ENCODE results near the gene TXNDC17. TPM values are rescaled to one million over a fixed set of nuclear protein-coding genes. Genes with fewer than 3 reads are reported as not detected.
"Not testable (repeated sequence)": the region's sequence is repeated elsewhere in the genome, so short reads cannot be mapped to it uniquely, and the experiment has no call there.

The TXNDC17 gene
- total RNA-seq = 59.2 TPM

DNA sequence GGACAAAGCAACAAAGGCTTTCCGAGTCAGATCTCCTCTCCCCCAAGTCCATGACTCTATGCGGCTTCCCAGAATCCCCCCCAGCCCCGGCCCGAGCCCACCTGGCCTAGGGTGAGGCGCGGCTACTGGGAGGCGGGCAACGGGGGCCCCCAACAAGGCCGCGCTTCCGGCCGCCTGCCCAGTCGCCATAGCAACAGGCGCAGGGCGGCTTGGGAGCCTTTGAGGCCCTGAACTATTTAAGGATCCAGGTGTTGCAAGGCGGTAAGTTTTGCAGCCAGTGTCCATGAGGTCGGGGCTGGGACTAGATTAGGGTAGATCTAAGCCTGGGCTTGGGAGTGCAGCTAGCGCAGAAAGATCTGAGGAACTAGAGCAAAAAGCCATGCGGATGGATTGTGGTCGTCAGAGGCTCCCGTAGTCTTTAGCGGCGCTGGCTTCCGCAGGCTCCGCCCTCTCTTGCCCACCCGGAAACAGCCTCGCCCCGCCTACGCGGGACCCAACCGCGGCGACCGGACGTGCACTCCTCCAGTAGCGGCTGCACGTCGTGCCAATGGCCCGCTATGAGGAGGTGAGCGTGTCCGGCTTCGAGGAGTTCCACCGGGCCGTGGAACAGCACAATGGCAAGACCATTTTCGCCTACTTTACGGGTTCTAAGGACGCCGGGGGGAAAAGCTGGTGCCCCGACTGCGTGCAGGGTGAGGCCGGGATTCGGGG is at the start of gene TXNDC17, which contains the start of gene KIAA0753:
TSS of gene TXNDC17 (plus strand) at position 525 of the 711 bp plus-strand sequence. CDS start at position 548, 23 bp downstream.
TSS of gene KIAA0753 (minus strand) at position 176 of the 711 bp plus-strand sequence. CDS start 5,608 bp downstream, outside the sequence.
- ATAC-seq = peak; percentile 93
- DNase-seq (ENCODE audit: low spot score) = peak; percentile 93

DNA sequence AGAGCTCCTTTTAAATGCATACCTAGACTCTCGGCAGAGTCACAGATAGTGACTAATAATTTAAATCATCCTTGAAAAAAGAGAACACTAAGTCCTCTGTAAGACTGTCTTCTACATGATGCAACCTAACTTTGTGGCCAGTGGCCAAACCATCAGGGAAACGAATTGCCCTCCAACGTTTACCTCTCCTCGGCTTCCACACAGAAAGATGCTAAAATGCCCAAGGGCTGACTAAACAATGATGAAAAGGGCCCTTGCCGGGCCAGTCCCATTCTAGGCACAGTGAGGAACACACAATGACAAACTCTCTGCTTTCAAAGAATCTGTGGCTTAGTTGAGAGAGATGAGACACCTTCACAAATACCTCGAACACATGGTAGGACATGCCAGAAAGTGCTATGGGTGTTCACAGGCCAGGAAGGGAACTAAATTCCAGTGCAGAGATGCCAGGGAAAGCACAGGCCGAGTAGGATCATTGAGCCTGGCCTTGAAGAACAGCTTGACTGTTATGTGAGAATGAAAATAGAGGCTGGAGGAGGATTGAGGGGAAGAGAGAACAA is 49.2 kb upstream of the TXNDC17 start:
- no peak for ATAC-seq

DNA sequence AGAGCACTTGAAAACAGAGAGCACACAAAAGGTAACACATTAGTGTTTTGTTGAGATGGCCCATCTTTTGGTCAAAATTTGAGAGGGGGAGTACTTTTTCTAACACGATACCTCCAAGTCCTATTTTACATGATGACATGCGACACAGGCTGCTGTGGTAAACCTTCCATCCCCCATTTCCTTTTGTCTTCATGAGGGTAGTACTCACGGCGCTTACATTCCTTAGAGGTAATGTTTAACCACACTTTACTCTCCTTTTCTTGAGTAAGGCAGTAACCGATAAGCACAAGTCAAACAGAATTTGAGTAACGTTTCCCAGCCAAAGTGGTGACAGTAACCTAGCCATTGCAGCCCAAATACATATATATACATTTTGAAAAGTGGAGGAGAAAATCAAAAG is 48.7 kb upstream of the TXNDC17 start:
- DNase-seq (ENCODE audit: low spot score) = no peak

More for the DNA sequence above, 49.2 kb upstream of the TXNDC17 start:
- DNase-seq (ENCODE audit: low spot score) = no peak

DNA sequence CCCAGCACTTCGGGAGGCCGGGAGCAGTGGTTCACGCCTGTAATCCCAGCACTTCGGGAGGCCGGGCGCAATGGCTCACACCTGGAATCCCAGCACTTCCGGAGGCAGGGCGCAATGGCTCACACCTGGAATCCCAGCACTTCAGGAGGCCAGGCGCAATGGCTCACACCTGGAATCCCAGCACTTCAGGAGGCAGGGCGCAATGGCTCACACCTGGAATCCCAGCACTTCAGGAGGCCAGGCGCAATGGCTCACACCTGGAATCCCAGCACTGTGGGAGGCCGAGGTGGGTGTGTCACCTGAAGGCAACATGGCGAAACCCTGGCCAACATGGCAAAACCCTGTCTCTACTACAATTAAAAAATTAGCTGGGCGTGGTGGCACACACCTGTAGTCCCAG is 47.5 kb upstream of the TXNDC17 start:
- DNase-seq (ENCODE audit: low spot score); ATAC-seq: not testable (repeated sequence)

More for the DNA sequence above, 48.7 kb upstream of the TXNDC17 start:
- no peak for ATAC-seq

DNA sequence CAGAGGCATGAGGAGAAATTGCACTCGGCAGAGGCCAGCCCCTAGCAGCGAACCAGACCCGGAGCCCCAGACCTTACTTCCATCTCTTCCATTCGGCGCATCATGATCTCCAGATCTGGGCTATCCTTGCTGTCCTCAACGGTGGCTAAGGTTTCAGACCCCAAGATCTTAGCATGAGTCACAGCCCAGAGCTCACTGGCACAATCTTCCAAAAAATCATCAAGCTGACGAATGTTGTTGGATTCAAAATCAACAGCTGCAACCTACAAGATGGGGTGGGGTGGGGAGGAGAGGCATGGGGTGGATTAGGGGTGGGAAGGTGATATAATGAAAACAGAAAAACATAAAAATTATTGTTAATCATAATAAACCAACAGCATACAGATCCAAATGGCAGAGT is 44.8 kb upstream of the TXNDC17 start:
- no peak for ATAC-seq

DNA sequence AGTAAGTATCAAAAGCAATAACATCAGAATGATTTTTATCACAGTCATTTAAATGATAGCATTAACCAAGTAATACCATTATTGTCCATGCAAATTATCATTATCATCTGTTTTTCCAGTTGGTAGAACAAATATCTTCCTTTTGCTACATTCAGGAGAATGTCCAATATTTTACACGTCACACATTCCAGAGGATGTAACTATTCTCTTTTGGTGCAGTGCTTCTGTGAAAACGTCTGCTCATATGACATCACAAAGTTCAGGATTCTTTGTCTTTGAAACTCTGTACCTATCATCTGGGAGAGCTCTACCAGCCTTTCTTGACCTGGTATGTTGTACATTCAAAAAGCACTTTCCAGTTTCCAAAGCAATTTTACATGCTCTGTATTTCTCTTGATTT is 44.3 kb upstream of the TXNDC17 start:
- ATAC-seq (no peak), DNase-seq (ENCODE audit: low spot score) (no peak)

More for the DNA sequence above, 44.8 kb upstream of the TXNDC17 start:
- no peak for DNase-seq (ENCODE audit: low spot score)

DNA sequence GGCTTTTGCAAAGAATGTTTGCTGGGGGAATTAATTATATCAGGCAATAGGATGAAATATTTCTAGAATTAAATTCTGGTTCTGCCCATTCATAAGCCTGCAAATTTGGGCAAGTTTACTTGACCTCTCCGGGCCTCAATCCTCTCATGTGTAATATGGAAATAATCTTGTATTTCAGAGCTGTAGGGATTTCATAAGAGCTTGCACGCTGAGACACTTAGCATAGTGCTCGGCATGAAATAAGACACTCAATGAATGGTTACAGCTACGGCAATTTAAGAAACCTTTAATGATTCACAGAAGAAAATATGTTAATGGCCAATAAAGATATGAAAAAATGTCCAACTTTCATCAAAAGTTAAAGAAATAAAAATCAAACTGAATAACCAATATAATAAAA is 43.9 kb upstream of the TXNDC17 start:
- ATAC-seq (no peak), DNase-seq (ENCODE audit: low spot score) (no peak)

DNA sequence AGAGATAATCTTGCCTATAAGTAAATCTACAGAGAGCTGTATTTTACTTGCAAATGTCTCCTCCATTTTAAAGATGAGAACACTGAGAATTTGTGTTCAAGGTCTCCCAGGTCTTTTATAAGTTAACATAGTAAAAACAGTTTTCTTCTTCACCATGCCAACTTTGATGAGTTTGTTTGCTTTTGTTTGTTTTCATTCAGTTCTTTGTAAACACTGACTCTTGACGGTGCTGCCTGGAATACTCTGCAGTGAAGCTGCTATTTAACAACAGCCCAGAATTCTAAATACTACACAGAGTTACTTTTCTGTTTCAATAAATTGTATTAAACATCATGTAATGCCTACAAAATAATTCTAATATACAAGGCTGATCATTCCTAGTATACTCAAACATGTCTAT is 43.1 kb upstream of the TXNDC17 start:
- ATAC-seq = no peak
- DNase-seq (ENCODE audit: low spot score) = no peak

DNA sequence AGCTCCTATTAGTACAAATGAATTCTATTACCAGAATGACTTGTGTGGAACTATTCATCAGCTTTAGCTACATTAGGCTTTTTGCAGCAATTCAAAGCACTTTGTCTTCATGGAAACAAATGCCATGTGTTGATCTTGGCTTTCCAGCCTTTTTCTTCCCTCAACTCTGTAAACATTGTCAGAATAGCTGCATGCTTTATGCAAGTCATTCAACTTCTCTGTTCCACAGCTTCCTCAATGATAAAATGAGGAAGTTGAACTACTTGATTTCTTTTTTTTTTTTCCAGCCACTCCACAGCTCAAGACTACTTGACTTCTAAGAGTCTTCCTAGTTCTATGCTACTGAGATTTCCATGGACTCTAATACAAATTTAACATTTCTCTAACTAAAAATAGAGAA is 41.5 kb upstream of the TXNDC17 start:
- ATAC-seq (peak; percentile 36), DNase-seq (ENCODE audit: low spot score) (no peak)

DNA sequence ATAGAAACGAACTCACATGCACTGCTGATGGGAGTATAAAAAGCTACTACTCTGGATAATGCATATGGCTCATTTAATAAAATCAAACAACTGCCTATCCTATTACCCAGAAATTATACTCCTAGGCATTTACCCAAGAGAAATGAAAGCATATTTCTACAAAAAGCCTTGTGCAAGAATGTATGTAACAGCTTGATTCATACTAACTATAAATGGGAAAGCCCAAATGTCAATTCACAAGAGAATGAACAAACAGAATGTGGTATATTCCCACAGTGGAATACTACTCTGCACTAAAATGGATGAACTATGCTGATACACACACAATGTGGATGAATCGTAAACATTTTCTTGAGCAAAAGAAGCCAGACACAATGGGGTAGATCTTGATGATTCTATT is 38.7 kb upstream of the TXNDC17 start:
- no peak for DNase-seq (ENCODE audit: low spot score)
- no peak for ATAC-seq

DNA sequence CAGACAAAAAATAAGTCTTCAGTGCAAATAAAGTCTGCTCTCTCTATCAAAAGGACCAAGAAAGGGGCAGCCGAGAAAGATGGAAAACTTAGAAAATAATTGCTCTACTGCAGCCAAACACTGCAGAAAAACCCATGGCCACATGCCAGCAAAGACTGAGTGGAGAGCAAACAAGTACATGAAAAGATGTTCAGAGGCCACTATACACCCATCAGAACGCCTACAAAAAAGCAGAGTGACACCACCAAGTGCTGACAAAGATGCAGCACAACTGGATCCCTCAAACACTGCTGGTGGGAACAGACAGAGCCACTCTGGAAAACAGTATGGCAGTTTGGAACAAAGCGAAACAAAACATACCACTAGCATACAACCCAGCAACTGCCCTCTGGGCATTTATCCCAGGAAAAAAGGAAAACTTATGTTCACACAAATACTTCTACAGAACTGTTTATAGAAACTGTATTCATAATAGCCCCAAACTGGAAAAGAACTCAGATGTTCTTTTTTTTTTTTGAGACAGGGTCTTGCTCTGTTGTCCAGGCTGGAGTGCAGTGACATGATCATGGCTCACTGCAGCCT is 37.0 kb upstream of the TXNDC17 start:
- DNase-seq (ENCODE audit: low spot score) (no peak), ATAC-seq (no peak)

DNA sequence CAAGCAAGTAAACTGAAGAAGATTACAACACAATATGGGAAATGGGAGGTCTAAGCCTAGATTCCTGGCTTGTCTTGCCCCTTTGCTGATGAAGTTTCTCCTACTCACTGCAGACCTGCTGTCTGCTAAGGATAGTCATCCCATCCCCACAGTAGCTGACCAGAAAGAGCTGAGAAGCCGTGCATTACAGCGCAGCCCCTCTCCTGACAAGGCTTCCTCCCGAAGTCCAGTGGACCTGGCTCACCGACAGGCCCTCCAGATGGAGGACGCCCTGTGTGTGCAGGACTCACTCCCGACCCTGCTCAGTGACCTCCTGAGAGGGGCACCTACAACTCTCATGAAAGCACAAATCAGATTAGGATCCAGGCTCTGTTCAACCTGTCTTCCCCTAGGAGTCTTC is 35.7 kb upstream of the TXNDC17 start:
- no peak for ATAC-seq
- DNase-seq (ENCODE audit: low spot score) = no peak

DNA sequence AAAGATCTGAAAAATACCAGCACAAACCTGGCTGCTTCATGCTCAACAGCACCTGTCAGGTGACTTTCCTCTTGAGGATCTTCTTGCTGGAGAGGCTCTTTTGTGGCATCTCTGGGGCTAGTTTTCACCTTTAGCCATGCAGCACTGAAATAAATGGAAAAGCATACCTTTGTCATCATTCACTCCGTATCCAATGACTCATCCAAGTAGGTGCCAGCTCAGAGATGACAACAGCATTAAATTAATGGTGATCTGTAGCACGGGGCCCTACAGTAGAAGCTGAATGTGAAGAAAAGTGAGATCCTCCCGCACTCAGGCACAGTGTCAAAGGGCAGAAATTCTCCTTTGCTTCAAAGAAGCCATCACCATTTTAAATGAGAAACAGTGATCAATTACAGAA is 32.5 kb upstream of the TXNDC17 start:
- ATAC-seq (no peak), DNase-seq (ENCODE audit: low spot score) (no peak)

DNA sequence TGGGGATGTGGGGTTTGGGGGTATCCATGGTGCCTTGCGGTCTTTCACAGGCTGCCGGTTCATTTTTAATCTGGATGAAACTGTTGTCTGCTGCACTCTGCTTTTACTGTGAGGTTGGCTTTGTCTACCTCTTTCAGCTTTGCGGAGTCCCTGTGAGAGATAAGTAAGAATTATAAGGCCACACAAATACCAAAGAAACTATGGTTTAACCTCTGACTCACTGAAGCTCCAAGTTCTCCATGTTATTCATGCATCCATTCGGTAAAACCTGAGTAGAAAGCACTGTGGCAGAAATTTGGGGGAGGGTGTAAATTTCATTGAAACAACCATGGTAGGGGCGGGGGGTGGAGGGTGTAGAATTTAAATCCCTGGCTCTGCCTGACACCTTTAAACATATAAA is 30.8 kb upstream of the TXNDC17 start:
- ATAC-seq (no peak), DNase-seq (ENCODE audit: low spot score) (no peak)

DNA sequence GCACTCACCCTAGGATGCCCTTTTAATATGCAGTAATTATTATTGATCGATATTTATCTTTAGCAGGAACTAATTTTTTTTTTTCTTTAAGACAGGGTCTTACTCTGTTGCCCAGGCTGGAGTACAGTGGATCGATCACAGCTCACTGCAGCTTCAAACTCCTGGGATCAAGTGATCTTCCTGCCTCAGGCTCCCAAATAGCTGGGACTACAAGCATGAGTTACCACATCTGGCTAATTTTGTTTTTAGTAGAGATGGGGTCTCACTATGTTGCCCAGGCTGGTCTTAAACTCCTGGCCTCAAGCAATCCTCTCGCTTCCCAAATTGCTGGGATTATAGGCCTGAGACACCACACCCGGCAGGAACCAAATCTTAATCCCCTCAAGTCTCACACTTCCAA is 29.6 kb upstream of the TXNDC17 start:
- no peak for ATAC-seq
- no peak for DNase-seq (ENCODE audit: low spot score)

DNA sequence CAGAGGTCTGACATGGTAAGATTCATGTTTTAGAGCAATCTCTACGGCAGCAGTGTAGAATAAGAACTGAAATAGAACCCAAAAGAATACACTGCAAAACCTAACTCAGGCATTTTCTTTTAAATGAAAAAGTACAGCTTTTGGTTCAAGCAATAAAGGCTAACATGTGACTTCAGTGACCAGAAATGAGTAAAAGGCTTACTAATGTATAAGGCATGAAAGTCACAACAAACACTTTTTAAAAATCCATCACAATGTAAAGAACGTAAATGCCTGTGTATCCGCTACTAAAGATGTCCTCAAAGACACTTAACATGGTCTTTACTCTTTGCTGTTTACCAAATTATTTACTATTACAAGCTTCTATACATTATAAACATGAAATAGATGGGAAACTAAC is 16.9 kb upstream of the TXNDC17 start:
- no peak for DNase-seq (ENCODE audit: low spot score)
- no peak for ATAC-seq

DNA sequence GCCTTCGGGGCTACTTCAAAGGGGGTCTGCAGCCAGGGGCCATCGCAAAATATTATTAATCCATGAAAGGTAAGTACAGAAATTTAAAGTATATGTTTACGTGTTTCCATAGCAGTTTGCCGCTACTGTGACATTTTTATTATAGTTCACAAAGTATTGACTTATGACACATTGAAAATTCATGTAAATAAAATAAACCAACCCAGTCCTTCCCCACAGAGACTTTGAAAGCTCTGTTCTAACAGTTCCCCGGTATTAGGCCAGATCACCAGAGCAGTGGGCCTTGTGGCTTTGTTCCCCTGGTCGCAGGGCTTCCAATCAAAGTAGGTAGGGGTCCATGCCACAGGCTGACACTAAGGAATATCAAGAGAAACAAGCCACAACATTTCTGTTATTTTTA is 14.2 kb upstream of the TXNDC17 start:
- DNase-seq (ENCODE audit: low spot score) (no peak), ATAC-seq (no peak)

DNA sequence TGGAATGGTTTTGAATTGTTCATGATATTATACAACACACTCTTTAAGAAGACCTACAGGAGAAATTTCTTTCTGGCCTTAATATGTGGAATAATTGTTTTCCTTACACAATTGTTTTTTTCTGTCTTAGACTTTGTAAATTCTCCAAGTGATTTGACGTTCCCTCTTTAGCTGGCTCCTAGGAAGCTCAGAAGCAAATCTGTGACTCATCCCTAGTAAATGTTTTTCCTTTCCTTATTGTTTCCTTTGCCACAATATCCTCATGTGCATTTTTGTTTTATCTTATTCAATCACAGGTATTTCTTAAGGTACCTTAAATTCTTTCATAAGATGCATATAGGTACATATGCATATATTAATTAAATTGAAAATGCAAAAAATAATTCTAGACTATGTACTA is 13.8 kb upstream of the TXNDC17 start:
- DNase-seq (ENCODE audit: low spot score) (no peak), ATAC-seq (no peak)

DNA sequence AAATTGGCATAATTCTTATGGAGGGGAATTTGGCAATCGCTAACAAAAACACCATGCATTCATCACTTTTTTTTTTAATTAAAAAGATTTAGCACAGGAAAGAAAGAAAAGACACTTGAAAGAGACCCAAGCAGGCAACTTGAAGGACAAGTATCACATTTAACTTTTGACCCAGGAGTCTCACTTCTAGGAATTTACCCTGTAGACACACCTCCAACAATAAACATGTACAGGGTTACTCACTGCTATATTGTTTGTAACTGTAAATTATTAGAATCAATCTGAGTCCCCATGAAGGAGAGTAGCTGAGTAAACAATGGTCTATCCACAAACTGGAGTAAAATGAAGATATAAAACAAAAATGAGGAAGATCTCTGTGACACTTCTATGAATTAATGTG is 10.5 kb upstream of the TXNDC17 start:
- no peak for ATAC-seq
- DNase-seq (ENCODE audit: low spot score) = no peak

DNA sequence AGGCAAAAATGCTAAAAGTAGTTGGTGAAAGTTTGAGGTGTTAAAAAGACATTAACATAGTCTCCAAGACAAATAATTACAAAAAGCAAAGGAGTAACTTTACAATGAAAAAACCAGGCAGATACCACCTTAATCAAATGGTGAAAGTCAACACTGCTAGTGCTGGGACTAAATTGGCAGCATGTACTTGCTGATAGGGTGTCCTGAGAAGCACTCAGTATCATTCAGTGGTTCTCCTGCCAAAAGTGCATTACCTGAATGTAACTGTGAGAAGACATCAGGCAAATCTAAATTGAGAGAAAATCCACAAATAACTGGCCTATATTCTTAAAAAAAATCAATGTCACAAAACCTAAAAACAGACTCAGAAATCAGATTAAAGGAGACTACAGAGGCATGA is 8.3 kb upstream of the TXNDC17 start:
- ATAC-seq (no peak), DNase-seq (ENCODE audit: low spot score) (no peak)

DNA sequence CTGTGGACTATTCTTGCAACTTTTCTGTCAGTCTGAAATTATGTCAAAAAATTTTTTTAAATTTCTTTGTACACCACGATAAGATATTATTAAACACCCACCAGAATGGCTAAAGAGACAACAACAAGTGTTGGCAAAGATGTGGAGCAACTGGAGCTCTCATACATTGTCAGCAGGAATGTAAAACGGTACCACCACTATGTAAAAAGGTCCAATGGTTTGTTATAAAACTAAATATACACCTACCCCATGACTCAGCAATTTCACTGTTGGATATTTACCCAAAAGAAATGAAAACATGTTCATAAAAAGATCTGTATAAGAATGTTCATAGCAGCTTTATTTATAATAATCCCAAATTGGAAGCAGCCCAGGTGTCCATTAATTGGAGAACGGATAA is 7.6 kb upstream of the TXNDC17 start:
- DNase-seq (ENCODE audit: low spot score) = no peak
- no peak for ATAC-seq

DNA sequence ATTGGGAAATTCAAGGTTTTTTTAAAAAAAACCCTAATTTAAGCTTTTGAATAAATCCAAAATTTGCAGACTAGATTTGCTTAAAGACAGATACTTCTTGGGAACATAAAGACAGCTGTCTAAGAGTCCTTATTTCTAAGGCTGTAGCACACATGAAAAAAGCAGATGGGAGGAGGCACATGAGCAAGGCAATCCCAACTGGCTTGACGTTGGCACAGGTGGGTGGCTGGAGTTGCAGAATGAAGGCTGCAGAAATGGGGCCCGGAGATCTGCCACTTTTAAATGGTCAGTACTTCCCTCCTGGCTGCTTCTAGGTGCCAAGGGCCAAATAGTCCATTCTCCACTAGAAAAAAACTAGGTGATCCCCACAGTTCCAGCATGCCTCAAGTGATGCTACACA is 4.8 kb upstream of the TXNDC17 start:
- ATAC-seq (no peak), DNase-seq (ENCODE audit: low spot score) (no peak)
